GM18867 (cell line): ENCODE results near the gene EPN2.

Source experiments
- ATAC-seq: cut with Tn5 transposase; IDR thresholded peaks from one replicate; pipeline ENCODE4 v1.9.1; 2021; ENCODE audit warnings: mild to moderate bottlenecking, moderate library complexity; ENCODE audit not compliant: unreplicated experiment

Gene EPN2

DNA sequence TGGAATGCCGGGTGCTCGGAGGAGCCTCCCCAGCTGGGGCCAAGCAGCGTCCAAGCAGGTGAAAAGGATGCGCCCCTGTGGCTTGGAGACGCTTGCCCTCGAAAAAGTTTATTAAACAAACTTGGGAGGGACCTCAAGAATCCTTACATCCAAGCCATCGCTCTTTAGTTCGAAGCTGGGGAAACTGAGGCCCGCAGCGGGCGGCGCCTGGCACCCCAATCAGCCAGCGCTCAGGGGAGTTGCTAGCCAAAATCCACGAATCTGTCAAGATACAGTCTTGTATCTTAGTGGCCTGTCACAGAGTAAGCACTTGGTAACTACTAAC lies 125.9 kb downstream of the EPN2 start:
- ATAC-seq: no peak

DNA sequence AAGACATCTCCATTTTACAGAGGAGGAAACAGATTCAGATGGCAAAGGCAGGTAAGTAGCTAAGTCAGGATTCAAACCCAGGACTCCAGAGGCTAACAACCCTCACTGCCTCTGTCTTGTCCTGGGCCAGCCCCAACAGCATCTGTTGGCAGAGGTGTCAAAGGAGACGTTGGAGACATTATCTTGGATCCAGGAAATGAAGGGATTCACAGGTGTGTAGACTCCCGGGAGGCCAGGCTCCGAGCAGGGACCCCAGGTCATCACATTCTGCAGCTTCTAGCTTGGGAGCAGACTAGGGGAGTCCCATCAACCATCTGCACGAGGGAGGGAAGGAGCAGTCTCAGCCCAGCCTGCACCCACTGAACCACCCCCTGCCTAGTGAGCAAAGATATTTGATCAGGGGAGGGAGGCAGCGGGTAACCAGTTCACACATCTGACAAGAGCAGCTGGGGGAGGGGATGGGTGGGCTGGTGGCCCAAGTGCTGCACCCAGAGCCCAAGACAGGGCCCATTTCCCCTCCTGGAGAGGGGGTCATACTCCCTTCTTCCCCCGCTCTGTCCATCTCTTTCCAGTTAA lies 126.4 kb downstream of the EPN2 start:
- ATAC-seq: no peak

GRCh38 chr17:19364699-19365498 lies 127.7 kb downstream of the EPN2 start:
- ATAC-seq: no peak

DNA sequence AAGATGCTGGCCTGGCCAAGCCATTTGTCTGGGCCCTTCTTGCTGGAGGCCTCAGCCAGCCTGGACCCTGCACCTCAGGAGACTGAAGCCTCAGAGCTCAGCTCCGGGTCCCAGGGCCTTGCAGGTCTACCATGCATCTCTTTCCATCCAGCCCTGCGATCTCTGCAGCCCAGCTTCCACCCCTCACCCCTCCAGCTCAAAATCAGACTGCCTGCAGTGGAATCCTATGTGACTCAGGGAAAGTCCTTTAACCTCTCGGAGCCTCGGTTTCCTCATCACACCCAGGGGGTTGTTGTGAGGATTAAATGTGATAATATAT lies 128.3 kb downstream of the EPN2 start:
- no peak for ATAC-seq

DNA sequence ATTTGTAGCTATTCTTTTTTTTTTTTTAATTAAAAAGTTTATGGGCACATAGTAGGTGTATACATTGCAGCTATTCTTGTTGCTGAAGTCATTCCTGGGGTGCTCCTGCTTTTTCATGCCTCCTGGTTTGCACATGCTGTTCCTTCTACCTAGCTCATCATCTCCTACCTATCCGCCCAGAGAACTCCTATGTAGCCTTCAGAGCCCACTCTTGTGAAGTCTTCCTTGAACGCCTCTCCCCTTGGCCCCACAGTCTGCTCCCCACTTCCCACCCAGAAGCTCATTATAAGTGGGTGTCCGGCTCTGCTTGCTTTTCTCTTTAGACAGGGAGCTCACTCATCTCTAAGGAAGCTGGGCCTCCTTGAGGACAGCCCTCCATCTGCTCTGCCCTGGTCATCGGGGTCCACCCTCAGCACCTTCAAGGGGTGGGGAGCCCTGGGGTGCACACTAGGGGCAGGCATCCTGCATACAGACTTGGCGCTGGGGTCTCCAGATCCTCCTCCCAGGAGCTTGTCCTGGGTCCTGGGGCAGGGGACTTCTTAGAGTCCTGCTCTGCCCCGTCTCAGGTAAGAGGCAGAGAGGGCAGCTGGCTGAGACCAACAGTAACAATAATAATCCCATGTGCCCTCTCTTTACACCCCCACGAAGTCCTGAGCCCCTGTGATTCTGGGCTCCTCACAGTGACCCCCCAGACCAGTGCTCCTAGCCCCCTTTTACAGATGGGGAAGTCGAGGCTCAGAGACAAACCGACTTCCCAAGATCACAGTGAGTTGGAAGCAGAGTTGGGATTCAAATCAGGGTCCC lies 128.9 kb downstream of the EPN2 start:
- ATAC-seq: no peak

DNA sequence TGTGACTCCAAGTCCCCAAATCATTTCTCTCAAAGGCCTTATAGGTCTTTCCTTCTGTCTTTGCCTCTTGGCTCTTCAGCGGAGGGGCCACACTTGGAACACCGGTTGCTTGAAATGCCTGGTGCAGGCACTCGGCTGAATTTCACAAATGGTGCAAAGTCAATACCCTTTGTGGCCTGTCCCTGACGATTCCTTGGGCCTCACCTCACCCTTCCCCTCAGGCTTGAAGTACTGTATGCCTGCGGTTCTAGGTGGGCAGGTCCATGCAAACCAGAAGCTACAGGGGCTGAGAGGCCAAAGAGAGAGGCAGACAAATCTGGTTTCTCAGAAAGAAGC lies 129.4 kb downstream of the EPN2 start:
- ATAC-seq: no peak

- ATAC-seq: no peak
Observed at GRCh38 chr17:19368229-19368628, 131.1 kb downstream of the EPN2 start.

DNA sequence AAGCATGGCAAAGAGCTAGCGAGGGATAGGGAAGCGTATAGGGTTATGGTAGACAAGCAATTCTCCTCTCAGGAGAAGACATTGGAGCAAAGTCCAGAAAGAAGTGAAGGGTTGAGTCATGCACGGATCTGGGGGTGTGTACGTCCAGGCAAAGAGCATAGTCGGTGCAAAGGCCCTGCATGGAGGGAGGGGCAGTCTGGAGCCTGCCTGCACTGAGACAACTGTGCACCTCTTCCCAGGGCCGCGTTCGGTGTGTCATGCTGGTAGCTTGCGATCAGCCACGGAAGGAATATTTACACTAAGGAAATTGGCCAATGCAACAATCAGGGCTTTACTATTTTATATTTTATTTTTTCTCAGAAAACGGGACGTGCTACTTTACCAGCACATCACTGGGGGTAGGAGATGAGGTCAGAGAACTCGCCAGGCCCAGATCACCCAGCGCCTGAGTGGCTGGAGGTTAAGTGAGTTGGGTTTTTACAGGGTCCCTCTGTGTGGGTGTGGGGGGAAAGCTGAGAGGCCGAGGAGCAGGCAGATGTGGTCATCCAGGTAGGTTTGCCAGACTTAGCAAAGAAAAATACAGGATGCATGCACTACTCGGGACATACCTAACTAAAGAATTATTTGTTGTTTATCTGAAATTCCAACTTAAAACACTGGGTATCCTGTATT lies 132.1 kb downstream of the EPN2 start:
- ATAC-seq: no peak

- no peak for ATAC-seq
Observed at GRCh38 chr17:19369846-19370492, 132.8 kb downstream of the EPN2 start.

DNA sequence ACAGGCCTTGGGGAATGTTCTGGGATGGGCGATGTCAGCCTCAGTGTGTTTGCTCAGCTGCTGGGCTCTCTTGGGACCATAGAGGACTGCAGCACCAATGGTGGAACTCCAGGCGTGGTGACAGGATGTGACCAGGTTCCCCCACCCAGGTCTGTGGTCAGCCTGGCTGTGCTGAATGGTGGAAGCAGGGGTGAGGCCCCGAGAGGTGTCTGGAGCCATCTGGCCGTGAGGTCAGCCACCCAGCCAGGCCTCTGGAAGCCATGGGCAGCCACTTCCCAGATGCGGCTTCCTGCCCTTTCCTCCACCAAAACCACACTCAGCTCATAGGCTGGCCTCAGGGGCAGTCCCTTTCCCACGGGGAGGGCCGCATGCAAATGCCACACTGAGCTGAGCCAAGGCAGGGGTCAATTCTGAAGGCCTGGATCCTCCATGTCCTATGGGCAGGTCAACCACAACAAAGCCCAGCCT lies 133.4 kb downstream of the EPN2 start:
- ATAC-seq: no peak

DNA sequence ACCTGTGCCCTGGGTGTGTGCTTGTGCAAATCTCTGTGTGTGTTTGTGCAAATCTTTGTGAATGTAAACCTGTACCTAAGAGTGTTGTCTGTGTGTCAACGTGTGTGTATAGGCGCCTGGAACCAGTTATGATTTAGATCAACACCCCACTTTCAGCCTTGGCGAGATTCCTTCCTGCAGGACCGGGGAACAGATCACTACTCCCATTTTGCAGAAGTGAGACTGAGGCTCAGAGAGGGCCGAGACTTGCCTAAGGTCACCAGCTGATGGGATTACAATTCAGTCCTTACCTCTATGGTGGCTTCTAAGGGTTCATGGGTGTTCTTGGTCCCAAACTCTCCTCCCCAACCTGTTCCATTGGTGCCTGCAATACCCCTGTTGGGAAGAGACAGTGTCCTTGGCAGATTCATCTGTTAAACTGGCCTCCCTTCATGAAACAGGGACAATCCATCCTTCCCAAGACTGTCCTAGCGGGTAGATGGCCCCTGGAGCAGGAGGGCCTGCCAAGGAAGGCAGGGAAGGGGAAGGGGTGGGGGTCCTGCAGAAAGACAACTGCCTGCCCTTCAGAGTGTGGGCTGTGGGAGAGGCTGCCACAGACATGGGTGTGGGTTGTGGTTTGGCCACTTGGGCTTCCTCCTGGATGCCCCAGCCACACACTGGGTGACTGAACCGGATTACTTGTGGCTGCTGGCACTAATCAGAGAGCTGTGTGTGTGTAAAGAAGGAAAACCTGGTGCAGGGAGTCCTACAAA lies 134.3 kb downstream of the EPN2 start:
- ATAC-seq: no peak

- ATAC-seq: no peak
Observed at GRCh38 chr17:19372011-19372370, 134.8 kb downstream of the EPN2 start.

DNA sequence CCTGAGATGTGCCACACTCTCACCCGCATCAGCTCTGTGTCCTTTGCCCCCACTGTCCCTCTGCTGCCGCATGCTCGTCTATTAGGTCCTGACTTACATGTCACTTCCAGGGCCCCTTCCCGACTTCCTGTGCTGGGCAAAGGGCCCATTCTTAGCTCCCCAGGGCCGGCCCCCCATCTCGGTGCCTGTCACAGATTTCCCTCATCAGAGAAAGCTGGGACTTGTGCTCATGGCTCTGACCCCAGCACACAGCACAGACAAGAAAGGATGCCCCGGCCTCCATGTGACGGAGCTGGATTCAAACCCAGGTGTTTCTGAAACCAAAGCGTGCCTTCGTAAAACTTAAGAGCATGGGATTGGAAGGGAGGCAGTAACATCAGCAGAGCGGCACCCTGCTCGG lies 135.3 kb downstream of the EPN2 start:
- no peak for ATAC-seq

- ATAC-seq: no peak
Observed at GRCh38 chr17:19372866-19373504, 135.8 kb downstream of the EPN2 start.

DNA sequence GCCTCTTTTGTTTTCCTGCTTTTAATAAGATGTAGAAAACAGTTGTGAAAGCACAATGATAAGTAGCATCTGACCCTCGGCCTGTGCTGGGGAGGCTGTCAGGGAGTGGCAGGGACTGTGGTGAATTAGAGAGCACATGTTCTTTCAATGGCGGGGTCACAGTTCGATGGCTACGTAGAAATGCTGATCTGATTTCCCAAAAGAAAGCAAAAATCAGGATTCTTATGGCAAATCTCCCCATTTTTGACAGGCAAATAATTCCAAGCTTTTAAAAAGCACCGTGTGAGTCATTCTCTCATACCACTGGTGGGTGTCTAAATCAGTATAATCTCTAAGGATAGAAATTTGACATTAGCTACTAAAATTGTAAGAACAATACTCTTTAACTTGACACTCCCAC lies 137.0 kb downstream of the EPN2 start:
- no peak for ATAC-seq

DNA sequence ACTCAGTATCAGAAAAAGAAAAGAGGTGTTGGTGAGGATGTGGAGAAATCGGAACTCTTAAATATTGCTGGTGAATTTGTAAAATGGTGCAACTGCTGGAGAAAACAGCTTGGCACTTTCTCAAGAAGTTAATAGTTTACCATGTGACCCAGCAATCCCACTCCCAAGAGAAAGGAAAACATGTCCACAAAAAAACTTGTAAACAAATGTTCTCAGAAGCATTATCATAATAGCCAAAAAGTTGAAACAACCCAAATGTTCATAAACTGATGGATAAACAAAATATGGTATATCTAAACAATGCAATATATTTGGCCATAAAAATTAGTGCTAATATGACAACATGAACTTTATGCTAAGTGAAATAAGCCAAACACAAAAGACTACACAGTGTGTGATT lies 138.6 kb downstream of the EPN2 start:
- ATAC-seq: no peak

DNA sequence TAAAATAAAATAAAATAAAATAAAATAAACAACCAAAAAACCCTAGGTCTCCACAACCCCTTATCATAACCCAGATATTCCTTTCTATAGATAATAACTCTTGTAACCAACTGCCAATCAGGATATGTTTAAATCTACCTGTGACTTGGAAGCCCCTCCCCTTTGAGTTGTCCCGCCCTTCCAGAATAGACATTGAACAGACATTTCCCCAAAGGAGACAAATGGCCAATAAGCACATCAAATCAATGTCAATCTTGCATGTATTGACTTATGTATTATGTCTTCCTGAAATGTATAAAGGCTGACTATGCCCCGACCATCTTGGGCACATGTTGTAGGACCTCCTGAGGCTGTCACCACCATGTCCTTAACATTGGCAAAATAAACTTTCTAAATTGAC lies 139.6 kb downstream of the EPN2 start:
- ATAC-seq: no peak

- ATAC-seq: peak; percentile 89
Observed at GRCh38 chr17:19377602-19378415, 140.6 kb downstream of the EPN2 start.
